Prostate gland (tissue), 2 donors: Measurements from ENCODE around the gene FAM89B.

ENCODE experiments used
- CTCF ChIP-seq, 4 experiments: fragments of 200-600 bp in 2 of 4; fragments of 450-650 bp in 2 of 4; sonication (generic) in 2 of 4; IDR thresholded peaks; 1 replicate in 3 of 4; 2 replicates in 1 of 4; pipeline ENCODE4 v1.5.1; 2016 to 2019; ENCODE audit warnings: antibody characterized with exemption in 4 of 4, mild to moderate bottlenecking in 2 of 4, moderate library complexity in 2 of 4
- POLR2A ChIP-seq: fragments of 450-650 bp; IDR thresholded peaks from one replicate; pipeline ENCODE4 v1.6.1; 2016; ENCODE audit warnings: antibody characterized with exemption, mild to moderate bottlenecking
- POLR2AphosphoS5 ChIP-seq: sonication (generic); formaldehyde crosslinking; IDR thresholded peaks from one replicate; pipeline ENCODE4 v1.6.1; 2017; ENCODE audit warnings: antibody characterized with exemption

GRCh38 chr11:65551572-65552387 is 20.6 kb upstream of the FAM89B start:
- TF ChIP-seq POLR2A (no peak), CTCF (IDR thresholded peaks at IDR 0.05) (peak in 2 of 4 experiments; percentile 44 to 55), POLR2AphosphoS5 (no peak)
